HG03575 (cell line): ENCODE data around the gene FAM185A.
A peak's percentile ranks its signal among the peaks of the same experiment; 100 is the strongest.
"Not testable (repeated sequence)": the region's sequence is repeated elsewhere in the genome, so short reads cannot be mapped to it uniquely, and the experiment has no call there.

Experiments
- ATAC-seq: cut with Tn5 transposase; IDR thresholded peaks from one replicate; pipeline ENCODE4 v1.9.1; 2021; ENCODE audit not compliant: unreplicated experiment, insufficient number of reproducible peaks, low FRiP score; ENCODE audit errors: extremely low read depth

The FAM185A gene

GRCh38 chr7:102748605-102749444 is at the start of gene FAM185A:
FAM185A (plus strand) TSS chr7:102748999; CDS start chr7:102749208, 209 bp downstream.
- ATAC-seq = peak; percentile 92

GRCh38 chr7:102713011-102713690 is 35.6 kb upstream of the FAM185A start:
- ATAC-seq = peak; percentile 31

GRCh38 chr7:102713691-102714080 is 35.1 kb upstream of the FAM185A start:
- peak; percentile 66 for ATAC-seq

GRCh38 chr7:102714774-102715522 is 33.9 kb upstream of the FAM185A start:
- not testable (repeated sequence) for ATAC-seq

- ATAC-seq = peak; percentile 35
These were observed 33.1 kb upstream of the FAM185A start for GRCh38 chr7:102715718-102716117.

- not testable (repeated sequence) for ATAC-seq
These were observed 30.3 kb upstream of the FAM185A start for GRCh38 chr7:102718491-102718890.

GRCh38 chr7:102726170-102726569 is 22.6 kb upstream of the FAM185A start:
- ATAC-seq = not testable (repeated sequence)

- ATAC-seq = not testable (repeated sequence)
These were observed 19.1 kb upstream of the FAM185A start for GRCh38 chr7:102729670-102730069.

GRCh38 chr7:102730431-102730830 is 18.4 kb upstream of the FAM185A start:
- not testable (repeated sequence) for ATAC-seq

GRCh38 chr7:102742002-102742771 is 6.6 kb upstream of the FAM185A start:
- ATAC-seq = not testable (repeated sequence)

GRCh38 chr7:102743861-102744260 is 4.9 kb upstream of the FAM185A start:
- not testable (repeated sequence) for ATAC-seq

- not testable (repeated sequence) for ATAC-seq
These were observed 3.1 kb upstream of the FAM185A start for GRCh38 chr7:102745494-102746288.

- ATAC-seq = not testable (repeated sequence)
These were observed 617 bp downstream of the FAM185A start for GRCh38 chr7:102749445-102749786.

GRCh38 chr7:102758227-102758626 is 9.4 kb downstream of the FAM185A start:
- ATAC-seq = not testable (repeated sequence)

- ATAC-seq = not testable (repeated sequence)
These were observed 11.1 kb downstream of the FAM185A start for GRCh38 chr7:102759934-102760333.

GRCh38 chr7:102761234-102761633 is 12.4 kb downstream of the FAM185A start:
- not testable (repeated sequence) for ATAC-seq

GRCh38 chr7:102763295-102763905 is 14.6 kb downstream of the FAM185A start:
- not testable (repeated sequence) for ATAC-seq
